GM06990 (cell line): Measurements from ENCODE around the gene TIMP1.

Source experiments
- DNase-seq: peaks from one replicate; pipeline ENCODE4 v3.0.0-alpha.2; 2011; ENCODE audit not compliant: insufficient read length; ENCODE audit errors: extremely low read depth
- H3K27me3 ChIP-seq: replicated peaks from 2 replicates; pipeline ENCODE4 v1.6.0; 2011; ENCODE audit warnings: low read length; ENCODE audit not compliant: control insufficient read depth, insufficient read depth
- H3K36me3 ChIP-seq: 2 replicates; pipeline ENCODE4 v1.5.1; 2011; ENCODE audit warnings: low read length; ENCODE audit not compliant: control insufficient read depth, insufficient read depth
- H3K4me3 ChIP-seq: replicated peaks from 2 replicates; pipeline ENCODE4 v1.5.1; 2011; ENCODE audit warnings: low read depth, mild to moderate bottlenecking, control low read depth, low read length
- TF ChIP-seq, protein P1 (sequence below): IDR thresholded peaks from 2 replicates; pipeline ENCODE4 v1.5.1; 2011; ENCODE audit warnings: low read length, control low read depth, mild to moderate bottlenecking, inconsistent platforms; ENCODE audit not compliant: insufficient read depth, poor library complexity, severe bottlenecking

Gene TIMP1

DNA sequence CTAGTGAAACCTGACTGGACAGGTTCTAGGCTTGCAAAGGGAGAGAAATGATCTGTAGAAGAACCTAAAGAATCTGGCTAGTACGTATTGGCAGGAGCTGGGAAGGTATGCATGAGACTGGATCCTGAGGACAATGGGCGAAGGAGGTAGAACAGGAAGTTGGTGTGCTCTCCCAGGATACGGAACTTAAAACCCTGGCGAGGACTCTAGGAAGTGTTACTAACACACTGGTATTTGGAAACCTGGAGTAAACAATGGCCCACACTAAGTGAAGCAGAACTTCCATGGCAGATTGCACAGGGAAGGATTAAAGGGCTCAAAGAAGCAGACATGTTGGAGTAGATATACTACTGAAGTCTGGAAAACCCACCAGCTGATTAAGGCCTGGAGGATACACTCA is 28.3 kb downstream of the TIMP1 start:
- Histone ChIP-seq H3K4me3 (no peak overlapping the region), H3K27me3 (no peaks in the 10 kb centered on the region), H3K36me3 (no peaks in the 10 kb centered on the region)
- TF ChIP-seq, protein P1, sequence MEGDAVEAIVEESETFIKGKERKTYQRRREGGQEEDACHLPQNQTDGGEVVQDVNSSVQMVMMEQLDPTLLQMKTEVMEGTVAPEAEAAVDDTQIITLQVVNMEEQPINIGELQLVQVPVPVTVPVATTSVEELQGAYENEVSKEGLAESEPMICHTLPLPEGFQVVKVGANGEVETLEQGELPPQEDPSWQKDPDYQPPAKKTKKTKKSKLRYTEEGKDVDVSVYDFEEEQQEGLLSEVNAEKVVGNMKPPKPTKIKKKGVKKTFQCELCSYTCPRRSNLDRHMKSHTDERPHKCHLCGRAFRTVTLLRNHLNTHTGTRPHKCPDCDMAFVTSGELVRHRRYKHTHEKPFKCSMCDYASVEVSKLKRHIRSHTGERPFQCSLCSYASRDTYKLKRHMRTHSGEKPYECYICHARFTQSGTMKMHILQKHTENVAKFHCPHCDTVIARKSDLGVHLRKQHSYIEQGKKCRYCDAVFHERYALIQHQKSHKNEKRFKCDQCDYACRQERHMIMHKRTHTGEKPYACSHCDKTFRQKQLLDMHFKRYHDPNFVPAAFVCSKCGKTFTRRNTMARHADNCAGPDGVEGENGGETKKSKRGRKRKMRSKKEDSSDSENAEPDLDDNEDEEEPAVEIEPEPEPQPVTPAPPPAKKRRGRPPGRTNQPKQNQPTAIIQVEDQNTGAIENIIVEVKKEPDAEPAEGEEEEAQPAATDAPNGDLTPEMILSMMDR = no peak
- no peak for DNase-seq

DNA sequence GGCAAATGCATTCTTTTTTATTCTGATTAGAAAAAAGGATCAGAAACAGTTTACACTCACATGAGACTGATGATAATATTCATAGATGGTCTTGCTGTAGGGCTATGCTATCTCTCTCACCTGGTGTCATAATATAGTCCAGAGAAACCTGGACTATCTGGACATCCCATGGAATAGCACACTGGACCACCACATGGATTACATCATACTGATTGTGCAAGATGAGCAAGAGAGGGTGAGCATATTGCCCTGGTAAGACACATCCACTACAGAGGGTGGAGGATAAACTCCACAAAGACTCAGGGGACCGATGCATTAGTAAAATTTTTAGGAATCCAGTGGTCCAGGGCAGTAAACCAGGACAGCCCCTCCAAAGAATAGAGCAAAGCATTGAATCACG is 29.3 kb downstream of the TIMP1 start:
- H3K36me3 ChIP-seq = no peaks in the 10 kb centered on the region
- DNase-seq = no peak
- no peak overlapping the region for H3K4me3 ChIP-seq
- TF ChIP-seq, protein P1 = no peak
- H3K27me3 ChIP-seq = no peaks in the 10 kb centered on the region

- no peaks in the 10 kb centered on the region for H3K27me3 ChIP-seq
- no peak overlapping the region for H3K4me3 ChIP-seq
- H3K36me3 ChIP-seq = no peaks in the 10 kb centered on the region
- TF ChIP-seq, protein P1 = no peak
- no peak for DNase-seq
Measured at GRCh38 chrX:47611926-47612325, 29.7 kb downstream of the TIMP1 start.

DNA sequence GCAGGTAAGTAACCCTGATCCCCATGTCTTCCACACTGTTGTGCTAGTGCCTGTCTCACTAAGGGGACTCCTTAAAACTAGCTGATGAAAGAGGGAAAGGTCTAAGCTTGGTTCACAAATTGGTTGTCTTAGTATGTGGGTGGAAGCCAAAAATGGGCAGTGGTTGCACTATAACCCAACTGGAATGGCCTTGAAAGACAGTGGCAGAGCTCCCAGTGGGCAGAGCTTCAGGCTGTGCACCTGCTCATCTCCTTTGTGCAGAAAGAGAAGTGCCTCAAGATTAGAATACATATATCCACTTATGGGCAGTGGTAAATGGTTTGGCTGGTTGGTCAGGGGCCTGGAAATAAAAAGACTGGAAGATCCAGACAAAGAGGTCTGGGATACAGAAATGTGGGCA is 30.2 kb downstream of the TIMP1 start:
- Histone ChIP-seq H3K27me3 (no peaks in the 10 kb centered on the region), H3K4me3 (no peak overlapping the region), H3K36me3 (no peaks in the 10 kb centered on the region)
- TF ChIP-seq, protein P1 = no peak
- no peak for DNase-seq

DNA sequence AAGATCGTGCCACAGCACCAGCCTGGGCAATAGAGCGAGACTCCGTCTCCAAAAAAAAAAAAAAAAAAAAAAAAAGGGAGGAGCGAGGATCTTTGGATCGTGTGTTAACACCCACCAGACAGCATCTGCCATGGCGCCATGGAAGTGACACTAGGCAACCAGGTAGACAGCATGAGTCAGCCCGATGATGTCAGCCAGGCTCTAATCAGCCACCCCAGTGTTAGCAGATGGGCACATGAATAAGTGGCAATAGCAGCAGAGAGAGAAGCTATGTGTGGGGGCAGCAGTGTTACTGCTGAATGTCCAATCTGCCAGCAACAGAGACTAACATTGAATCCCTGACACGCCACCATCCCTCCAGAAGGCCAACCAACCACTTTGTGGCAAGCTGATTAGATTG is 30.8 kb downstream of the TIMP1 start:
- no peak for DNase-seq
- no peaks in the 10 kb centered on the region for H3K27me3 ChIP-seq
- no peak overlapping the region for H3K4me3 ChIP-seq
- TF ChIP-seq, protein P1 = no peak
- H3K36me3 ChIP-seq = no peaks in the 10 kb centered on the region

DNA sequence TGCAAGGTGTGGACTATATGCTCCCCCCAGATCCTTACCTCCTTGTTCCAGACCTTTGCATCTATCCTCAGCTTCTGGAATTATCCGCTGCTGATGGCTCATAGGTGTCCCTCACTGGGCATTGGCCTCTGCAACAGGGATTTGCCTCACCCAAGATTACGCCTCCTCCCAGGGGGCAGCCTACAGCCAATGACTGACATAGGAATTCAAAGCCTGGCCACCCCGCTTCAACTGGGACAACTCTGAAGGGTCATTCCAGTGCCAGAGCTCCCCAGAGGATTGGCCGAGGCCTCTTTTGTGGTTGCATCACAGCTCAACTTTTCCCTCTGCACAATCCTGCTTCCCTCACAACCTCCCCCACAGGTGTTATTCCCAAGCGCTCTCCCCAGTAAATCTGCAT is 32.4 kb downstream of the TIMP1 start:
- TF ChIP-seq, protein P1 = no peak
- no peak for DNase-seq
- Histone ChIP-seq H3K36me3 (no peaks in the 10 kb centered on the region), H3K27me3 (no peaks in the 10 kb centered on the region), H3K4me3 (no peak overlapping the region)
